ENCODE data around the gene TMX3. TPM values are rescaled to one million over a fixed set of nuclear protein-coding genes. Genes with fewer than 3 reads are reported as not detected.

The TMX3 gene
- total RNA-seq, 1 experiment from 2014 or later = 33.3 TPM

DNA sequence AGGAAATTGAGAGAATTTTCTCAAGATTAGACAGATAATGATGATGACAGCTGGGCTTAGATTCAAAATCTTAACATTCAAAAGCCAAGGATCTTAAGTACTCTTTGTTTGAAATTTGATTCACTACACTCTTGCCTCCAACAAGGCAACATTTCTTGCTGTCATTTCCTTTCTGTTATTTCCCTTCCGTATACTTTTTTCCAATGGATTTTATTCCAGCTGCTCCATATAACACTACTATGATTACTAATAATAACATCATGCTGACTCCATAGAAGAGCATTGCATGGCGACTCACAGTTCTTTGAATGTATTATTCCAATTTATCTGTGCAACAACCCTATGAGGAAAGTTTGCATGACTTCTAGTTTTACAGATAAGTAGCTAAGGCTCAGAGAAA, 49.1 kb upstream of the TMX3 start (continued):
- TF ChIP-seq, protein P1, sequence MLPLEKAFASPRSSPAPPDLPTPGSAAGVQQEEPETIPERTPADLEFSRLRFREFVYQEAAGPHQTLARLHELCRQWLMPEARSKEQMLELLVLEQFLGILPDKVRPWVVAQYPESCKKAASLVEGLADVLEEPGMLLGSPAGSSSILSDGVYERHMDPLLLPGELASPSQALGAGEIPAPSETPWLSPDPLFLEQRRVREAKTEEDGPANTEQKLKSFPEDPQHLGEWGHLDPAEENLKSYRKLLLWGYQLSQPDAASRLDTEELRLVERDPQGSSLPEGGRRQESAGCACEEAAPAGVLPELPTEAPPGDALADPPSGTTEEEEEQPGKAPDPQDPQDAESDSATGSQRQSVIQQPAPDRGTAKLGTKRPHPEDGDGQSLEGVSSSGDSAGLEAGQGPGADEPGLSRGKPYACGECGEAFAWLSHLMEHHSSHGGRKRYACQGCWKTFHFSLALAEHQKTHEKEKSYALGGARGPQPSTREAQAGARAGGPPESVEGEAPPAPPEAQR (CRISPR knock-in tag; IDR thresholded peaks at IDR 0.05) = no peak
- TF ChIP-seq, protein P2, sequence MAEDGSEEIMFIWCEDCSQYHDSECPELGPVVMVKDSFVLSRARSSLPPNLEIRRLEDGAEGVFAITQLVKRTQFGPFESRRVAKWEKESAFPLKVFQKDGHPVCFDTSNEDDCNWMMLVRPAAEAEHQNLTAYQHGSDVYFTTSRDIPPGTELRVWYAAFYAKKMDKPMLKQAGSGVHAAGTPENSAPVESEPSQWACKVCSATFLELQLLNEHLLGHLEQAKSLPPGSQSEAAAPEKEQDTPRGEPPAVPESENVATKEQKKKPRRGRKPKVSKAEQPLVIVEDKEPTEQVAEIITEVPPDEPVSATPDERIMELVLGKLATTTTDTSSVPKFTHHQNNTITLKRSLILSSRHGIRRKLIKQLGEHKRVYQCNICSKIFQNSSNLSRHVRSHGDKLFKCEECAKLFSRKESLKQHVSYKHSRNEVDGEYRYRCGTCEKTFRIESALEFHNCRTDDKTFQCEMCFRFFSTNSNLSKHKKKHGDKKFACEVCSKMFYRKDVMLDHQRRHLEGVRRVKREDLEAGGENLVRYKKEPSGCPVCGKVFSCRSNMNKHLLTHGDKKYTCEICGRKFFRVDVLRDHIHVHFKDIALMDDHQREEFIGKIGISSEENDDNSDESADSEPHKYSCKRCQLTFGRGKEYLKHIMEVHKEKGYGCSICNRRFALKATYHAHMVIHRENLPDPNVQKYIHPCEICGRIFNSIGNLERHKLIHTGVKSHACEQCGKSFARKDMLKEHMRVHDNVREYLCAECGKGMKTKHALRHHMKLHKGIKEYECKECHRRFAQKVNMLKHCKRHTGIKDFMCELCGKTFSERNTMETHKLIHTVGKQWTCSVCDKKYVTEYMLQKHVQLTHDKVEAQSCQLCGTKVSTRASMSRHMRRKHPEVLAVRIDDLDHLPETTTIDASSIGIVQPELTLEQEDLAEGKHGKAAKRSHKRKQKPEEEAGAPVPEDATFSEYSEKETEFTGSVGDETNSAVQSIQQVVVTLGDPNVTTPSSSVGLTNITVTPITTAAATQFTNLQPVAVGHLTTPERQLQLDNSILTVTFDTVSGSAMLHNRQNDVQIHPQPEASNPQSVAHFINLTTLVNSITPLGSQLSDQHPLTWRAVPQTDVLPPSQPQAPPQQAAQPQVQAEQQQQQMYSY (CRISPR knock-in tag; IDR thresholded peaks at IDR 0.05) = no peak
- TF ChIP-seq PRRX2 (CRISPR knock-in tag; IDR thresholded peaks at IDR 0.05) = no peak

DNA sequence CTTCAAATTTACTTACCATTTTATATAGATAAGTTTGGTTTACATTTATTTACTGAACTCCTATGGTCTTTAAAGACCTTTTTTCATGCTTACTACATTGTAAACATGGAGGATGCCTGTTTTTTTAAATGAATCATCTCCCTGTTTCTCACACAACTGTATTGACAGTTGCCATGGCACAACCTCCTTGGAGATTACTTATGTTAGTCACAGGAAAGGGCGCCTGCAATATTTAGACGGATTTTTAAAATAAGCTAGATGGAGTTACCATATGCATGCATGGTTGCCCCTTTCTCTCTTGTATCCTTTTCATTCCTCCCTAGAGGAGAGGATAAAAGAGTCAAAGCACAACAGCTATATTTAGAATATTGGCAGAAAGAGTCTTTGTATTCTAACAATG, 48.2 kb upstream of the TMX3 start:
- no peak for ATAC-seq
- POLR2A ChIA-PET = no interaction called here
- peaks cover 2% of the 10 kb centered on the region; the same call in 1 of the 2 replicates for H3K27me3 Mint-ChIP-seq (ENCODE audit: low read depth)

DNA sequence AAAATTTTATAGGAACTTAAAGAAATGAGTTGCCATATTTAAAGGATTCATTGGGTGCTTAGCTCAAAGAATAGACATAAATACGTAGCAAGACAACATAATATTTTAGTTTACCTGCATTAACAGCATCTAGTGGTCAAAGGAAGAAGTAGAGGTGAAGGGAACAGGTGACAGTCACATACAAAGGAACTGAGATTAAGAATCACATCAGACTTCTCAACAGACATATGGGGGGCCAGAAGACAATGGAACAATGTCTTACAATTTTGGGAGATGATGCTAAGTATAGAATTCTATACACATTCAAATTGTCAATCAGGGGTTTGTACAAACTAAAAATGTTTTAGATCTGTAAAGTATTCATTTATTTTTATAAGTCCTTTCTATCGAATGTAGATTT, 44.4 kb upstream of the TMX3 start:
- ChIA-PET POLR2A (interaction anchor here (1.3 kb wide), 1 partner anchor 14 kb away, joined by 3 read pairs; no protein-coding TSS in a partner anchor), CTCF (no interaction called here)
- Mint-ChIP-seq H3K4me3 (no peak overlapping the region), H3K9me3 (peaks cover 25% of the 10 kb centered on the region), H3K36me3 (peaks cover 11% of the 10 kb centered on the region), H3K4me1 (no peaks in the 10 kb centered on the region), H3K27me3 (ENCODE audit: low read depth) (peaks cover 2% of the 10 kb centered on the region; the same call in 1 of the 2 replicates), H3K27ac (no peak overlapping the region)
- TF ChIP-seq ZNF317 (CRISPR knock-in tag; IDR thresholded peaks at IDR 0.05; ENCODE audit: borderline replicate concordance, low read depth) = peak; percentile 99
- no peak for TF ChIP-seq CBFB (CRISPR knock-in tag; IDR thresholded peaks at IDR 0.05; ENCODE audit: low read depth)
- ATAC-seq = no peak; the same call in 1 of the 2 replicates
- DNase-seq (ENCODE audit: low spot score) = no peak

More for the DNA sequence above, 48.2 kb upstream of the TMX3 start:
- H3K4me3 Mint-ChIP-seq = no peak overlapping the region
- no peak for TF ChIP-seq JUN (CRISPR knock-in tag; IDR thresholded peaks at IDR 0.05)
- no peak for TF ChIP-seq ZNF263 (CRISPR knock-in tag; IDR thresholded peaks at IDR 0.05; ENCODE audit: low read depth)
- no peak for TF ChIP-seq TCF7 (CRISPR knock-in tag; IDR thresholded peaks at IDR 0.05; ENCODE audit: low read depth)
- TF ChIP-seq, protein P3, sequence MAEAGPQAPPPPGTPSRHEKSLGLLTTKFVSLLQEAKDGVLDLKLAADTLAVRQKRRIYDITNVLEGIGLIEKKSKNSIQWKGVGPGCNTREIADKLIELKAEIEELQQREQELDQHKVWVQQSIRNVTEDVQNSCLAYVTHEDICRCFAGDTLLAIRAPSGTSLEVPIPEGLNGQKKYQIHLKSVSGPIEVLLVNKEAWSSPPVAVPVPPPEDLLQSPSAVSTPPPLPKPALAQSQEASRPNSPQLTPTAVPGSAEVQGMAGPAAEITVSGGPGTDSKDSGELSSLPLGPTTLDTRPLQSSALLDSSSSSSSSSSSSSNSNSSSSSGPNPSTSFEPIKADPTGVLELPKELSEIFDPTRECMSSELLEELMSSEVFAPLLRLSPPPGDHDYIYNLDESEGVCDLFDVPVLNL (CRISPR knock-in tag; IDR thresholded peaks at IDR 0.05; ENCODE audit: borderline replicate concordance, low read depth) = no peak
- TF ChIP-seq ETV6 (CRISPR knock-in tag; IDR thresholded peaks at IDR 0.05) = no peak
- TF ChIP-seq, protein P4, sequence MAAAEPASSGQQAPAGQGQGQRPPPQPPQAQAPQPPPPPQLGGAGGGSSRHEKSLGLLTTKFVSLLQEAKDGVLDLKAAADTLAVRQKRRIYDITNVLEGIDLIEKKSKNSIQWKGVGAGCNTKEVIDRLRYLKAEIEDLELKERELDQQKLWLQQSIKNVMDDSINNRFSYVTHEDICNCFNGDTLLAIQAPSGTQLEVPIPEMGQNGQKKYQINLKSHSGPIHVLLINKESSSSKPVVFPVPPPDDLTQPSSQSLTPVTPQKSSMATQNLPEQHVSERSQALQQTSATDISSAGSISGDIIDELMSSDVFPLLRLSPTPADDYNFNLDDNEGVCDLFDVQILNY (CRISPR knock-in tag; IDR thresholded peaks at IDR 0.05) = no peak
- TF ChIP-seq FOXP1 (CRISPR knock-in tag; IDR thresholded peaks at IDR 0.05; ENCODE audit: borderline replicate concordance) = no peak
- no peak for TF ChIP-seq OVOL2 (CRISPR knock-in tag; IDR thresholded peaks at IDR 0.05; ENCODE audit: borderline replicate concordance)
- TF ChIP-seq MYBL2 (CRISPR knock-in tag; IDR thresholded peaks at IDR 0.05) = no peak
- DNase-seq (ENCODE audit: low spot score) = no peak
- H3K27ac Mint-ChIP-seq = no peak overlapping the region
- peaks cover 11% of the 10 kb centered on the region for H3K36me3 Mint-ChIP-seq
- CTCF ChIA-PET = no interaction called here
- H3K4me1 Mint-ChIP-seq = no peaks in the 10 kb centered on the region
- peaks cover 23% of the 10 kb centered on the region for H3K9me3 Mint-ChIP-seq

DNA sequence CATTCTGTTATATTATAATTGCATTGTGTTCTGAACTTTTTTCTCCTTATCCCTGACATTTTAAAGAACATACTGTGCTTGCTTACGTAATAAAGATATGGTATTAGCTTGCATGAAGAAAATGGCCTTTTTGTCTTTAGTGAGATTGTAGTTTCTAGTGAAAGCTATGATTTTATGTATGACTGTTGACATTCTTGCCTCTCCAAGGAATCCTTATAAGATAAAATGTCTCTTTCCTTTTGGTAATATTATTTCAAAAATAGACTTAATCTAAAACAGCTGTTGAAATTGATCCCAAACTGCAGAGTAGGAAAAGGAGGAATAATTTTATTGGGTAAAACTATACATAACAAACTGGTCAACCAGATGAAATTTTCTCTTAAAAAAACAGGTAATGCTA, 42.2 kb upstream of the TMX3 start:
- CTCF ChIA-PET = no interaction called here
- Mint-ChIP-seq H3K4me1 (no peaks in the 10 kb centered on the region), H3K27me3 (ENCODE audit: low read depth) (peaks cover 2% of the 10 kb centered on the region; the same call in 1 of the 2 replicates), H3K4me3 (no peak overlapping the region), H3K36me3 (peaks cover 11% of the 10 kb centered on the region), H3K9me3 (peaks cover 29% of the 10 kb centered on the region), H3K27ac (no peak overlapping the region)
- POLR2A ChIA-PET = no interaction called here
- TF ChIP-seq, protein P5, sequence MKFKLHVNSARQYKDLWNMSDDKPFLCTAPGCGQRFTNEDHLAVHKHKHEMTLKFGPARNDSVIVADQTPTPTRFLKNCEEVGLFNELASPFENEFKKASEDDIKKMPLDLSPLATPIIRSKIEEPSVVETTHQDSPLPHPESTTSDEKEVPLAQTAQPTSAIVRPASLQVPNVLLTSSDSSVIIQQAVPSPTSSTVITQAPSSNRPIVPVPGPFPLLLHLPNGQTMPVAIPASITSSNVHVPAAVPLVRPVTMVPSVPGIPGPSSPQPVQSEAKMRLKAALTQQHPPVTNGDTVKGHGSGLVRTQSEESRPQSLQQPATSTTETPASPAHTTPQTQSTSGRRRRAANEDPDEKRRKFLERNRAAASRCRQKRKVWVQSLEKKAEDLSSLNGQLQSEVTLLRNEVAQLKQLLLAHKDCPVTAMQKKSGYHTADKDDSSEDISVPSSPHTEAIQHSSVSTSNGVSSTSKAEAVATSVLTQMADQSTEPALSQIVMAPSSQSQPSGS (CRISPR knock-in tag; IDR thresholded peaks at IDR 0.05; ENCODE audit: borderline replicate concordance, low read depth) = no peak
- TF ChIP-seq NFATC4 (CRISPR knock-in tag; IDR thresholded peaks at IDR 0.05) (no peak), JUN (CRISPR knock-in tag; IDR thresholded peaks at IDR 0.05) (no peak), NR3C1 (CRISPR knock-in tag; conservative IDR thresholded peaks at IDR 0.05; ENCODE audit: low read depth) (no peak), ATF1 (CRISPR knock-in tag; IDR thresholded peaks at IDR 0.05) (no peak), MXD4 (CRISPR knock-in tag; IDR thresholded peaks at IDR 0.05; ENCODE audit: borderline replicate concordance) (no peak), ZNF138 (CRISPR knock-in tag; conservative IDR thresholded peaks at IDR 0.05) (no peak)
- DNase-seq (ENCODE audit: low spot score) = no peak
- ATAC-seq = no peak
